PFSK-1 (cell line): ENCODE measurements around the gene BMF.

ENCODE experiments used
- FOXP2 ChIP-seq: optimal IDR thresholded peaks from 2 replicates; pipeline ENCODE3; 2011; ENCODE audit warnings: borderline replicate concordance, control low read depth, inconsistent platforms; ENCODE audit not compliant: insufficient read depth; ENCODE audit errors: extremely low read length, extremely low read depth
- POLR2AphosphoS5 ChIP-seq: IDR thresholded peaks from 2 replicates; pipeline ENCODE4 v1.6.1; 2012; ENCODE audit warnings: low read depth, mild to moderate bottlenecking, control low read depth, low read length, moderate library complexity
- SIN3A ChIP-seq: IDR thresholded peaks from 2 replicates; pipeline ENCODE4 v1.6.1; 2012; ENCODE audit warnings: mild to moderate bottlenecking, low read length, moderate library complexity, borderline replicate concordance; ENCODE audit not compliant: insufficient read depth
- TAF1 ChIP-seq: IDR thresholded peaks from 2 replicates; pipeline ENCODE4 v1.6.1; 2012; ENCODE audit warnings: low read length, control low read depth, borderline replicate concordance; ENCODE audit not compliant: insufficient read depth
- TF ChIP-seq, protein P1 (sequence below), 2 experiments: IDR thresholded peaks; 2 replicates each; pipeline versions ENCODE4 v1.6.1 to v1.8.0; 2011 to 2012; ENCODE audit warnings: low read depth in 2 of 2, low read length in 2 of 2, control low read depth in 1 of 2, inconsistent platforms in 1 of 2, mild to moderate bottlenecking in 1 of 2, moderate library complexity in 1 of 2; ENCODE audit not compliant: insufficient read depth in 1 of 2

DNA sequence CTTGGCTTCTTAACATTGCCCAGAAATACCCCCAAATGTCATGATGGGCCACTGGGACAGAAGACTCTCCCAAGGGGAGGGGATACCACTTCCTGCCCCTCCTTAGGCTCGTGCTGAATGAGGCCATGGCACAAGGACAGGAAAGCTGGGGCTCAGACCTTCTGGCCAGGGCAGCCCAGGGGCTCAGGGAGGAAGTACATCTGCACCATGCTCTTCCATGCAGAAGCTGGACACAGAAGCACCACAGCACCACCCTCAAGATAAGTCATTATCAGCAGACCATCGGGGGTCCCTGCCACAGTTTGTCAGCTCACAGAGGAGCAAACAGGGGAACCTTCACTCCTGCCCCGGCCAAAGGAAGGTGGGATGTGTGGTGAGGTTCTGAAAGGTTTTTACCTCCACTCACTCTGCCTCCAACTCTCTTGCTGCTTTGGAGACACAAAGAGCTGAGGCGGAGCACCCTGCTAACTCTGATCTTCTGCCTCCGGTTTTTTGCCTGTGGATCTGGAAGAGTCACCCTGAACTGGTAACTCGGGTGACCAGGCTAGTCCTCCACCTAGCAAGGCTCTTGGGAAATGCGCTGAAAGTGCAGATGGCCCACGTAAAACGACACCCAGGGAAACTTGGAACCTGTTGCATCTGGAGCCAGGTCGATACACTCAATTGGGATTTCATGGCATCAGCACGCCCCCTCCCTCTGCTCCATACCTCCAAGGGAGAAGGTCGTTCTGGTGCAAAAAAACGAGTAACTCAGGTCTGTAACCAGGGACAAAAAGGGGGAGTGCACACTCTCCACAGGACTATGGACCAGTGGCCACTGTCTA lies 8.3 kb downstream of the BMF start:
- TF ChIP-seq, protein P1, sequence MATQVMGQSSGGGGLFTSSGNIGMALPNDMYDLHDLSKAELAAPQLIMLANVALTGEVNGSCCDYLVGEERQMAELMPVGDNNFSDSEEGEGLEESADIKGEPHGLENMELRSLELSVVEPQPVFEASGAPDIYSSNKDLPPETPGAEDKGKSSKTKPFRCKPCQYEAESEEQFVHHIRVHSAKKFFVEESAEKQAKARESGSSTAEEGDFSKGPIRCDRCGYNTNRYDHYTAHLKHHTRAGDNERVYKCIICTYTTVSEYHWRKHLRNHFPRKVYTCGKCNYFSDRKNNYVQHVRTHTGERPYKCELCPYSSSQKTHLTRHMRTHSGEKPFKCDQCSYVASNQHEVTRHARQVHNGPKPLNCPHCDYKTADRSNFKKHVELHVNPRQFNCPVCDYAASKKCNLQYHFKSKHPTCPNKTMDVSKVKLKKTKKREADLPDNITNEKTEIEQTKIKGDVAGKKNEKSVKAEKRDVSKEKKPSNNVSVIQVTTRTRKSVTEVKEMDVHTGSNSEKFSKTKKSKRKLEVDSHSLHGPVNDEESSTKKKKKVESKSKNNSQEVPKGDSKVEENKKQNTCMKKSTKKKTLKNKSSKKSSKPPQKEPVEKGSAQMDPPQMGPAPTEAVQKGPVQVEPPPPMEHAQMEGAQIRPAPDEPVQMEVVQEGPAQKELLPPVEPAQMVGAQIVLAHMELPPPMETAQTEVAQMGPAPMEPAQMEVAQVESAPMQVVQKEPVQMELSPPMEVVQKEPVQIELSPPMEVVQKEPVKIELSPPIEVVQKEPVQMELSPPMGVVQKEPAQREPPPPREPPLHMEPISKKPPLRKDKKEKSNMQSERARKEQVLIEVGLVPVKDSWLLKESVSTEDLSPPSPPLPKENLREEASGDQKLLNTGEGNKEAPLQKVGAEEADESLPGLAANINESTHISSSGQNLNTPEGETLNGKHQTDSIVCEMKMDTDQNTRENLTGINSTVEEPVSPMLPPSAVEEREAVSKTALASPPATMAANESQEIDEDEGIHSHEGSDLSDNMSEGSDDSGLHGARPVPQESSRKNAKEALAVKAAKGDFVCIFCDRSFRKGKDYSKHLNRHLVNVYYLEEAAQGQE (IDR thresholded peaks at IDR 0.05; ENCODE audit: insufficient read depth in 1 of 2, low read depth in 2 of 2, low read length in 2 of 2), result no peak
- TF ChIP-seq SIN3A (no peak), TAF1 (no peak), POLR2AphosphoS5 (no peak), FOXP2 (no peak)
